NCI-H1930 (cell line): ENCODE results near the gene USP12.
"Not testable (repeated sequence)": the region's sequence is repeated elsewhere in the genome, so short reads cannot be mapped to it uniquely, and the experiment has no call there.

ENCODE experiments used
- DNase-seq, 2 experiments: peaks; one replicate each; lab custom pipeline; 2025; lab: John Stamatoyannopoulos, UW

The USP12 gene

GRCh38 chr13:27149702-27150101 is 21.9 kb downstream of the USP12 start:
- no peak for DNase-seq

GRCh38 chr13:27148900-27149299 is 22.7 kb downstream of the USP12 start:
- DNase-seq, result no peak

DNA sequence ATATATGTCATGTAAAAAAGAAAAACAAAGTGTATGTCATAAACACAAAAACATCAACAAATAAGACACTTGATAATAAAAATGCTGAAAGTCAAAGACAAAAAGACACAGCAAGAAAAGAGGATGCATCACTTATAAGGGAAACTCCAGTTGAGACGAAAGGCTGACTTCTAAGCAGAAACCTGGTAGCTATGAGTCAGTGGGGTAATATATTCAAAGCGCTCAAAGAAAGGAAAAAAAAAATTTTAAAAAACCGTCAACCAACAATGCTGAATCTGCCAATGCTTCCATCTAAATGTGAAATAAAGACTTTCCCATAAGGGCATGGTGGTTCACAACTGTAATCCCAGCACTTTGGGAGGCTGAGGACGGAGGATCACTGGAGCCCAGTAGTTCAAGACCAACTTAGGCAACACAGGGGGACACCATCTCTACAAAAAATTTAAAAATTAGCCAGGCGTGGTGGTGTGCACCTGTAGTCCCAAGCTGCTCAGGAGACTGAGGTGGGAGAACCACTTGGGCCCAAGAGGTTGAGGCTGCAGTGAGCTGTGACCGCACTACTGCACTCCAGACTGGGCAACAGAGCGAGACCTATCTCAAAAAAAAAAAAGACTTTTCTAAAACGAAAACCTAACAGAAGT is 24.0 kb downstream of the USP12 start:
- no peak for DNase-seq

- no peak for DNase-seq
Measured at GRCh38 chr13:27141746-27142145, 29.9 kb downstream of the USP12 start.

DNA sequence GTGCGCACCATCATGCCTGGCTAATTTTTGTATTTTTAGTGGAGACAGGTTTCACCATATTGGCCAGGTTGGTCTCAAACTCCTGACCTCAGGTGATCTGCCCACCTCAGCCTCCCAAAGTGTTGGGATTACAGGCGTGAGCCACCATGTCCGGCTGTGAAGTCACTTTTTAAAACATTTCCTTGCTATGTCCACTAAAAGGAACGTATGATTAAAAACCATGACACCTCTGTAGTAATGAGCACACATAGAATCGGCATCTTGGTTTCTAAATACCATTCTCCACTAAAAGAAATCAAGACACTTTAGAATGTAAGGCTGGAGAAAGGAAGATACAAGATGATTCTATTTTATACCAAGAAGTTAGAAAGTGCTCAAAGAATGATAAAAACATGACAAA is 30.5 kb downstream of the USP12 start:
- DNase-seq, result not testable (repeated sequence)

DNA sequence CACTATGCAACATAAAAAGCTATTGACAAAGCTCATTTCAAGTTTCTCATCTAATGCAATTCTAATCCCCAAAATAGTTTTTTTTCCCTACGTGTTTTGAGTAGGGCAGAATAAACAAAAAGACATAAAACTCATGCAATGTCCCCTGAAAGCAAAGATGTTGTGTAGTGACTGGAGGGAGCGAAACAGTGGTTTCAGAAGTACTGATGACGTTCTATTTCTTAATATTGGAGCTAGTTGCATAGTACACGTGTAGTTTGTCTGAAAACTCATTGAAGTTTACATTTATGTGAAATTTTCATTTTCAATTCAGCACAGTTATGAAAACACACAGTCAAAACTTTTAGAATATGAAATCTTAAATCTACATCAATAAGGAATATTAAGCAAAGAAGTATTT is 31.6 kb downstream of the USP12 start:
- DNase-seq, result no peak

GRCh38 chr13:27139565-27139964 is 32.0 kb downstream of the USP12 start:
- DNase-seq, result no peak

GRCh38 chr13:27138457-27139093 is 33.0 kb downstream of the USP12 start:
- no peak for DNase-seq

DNA sequence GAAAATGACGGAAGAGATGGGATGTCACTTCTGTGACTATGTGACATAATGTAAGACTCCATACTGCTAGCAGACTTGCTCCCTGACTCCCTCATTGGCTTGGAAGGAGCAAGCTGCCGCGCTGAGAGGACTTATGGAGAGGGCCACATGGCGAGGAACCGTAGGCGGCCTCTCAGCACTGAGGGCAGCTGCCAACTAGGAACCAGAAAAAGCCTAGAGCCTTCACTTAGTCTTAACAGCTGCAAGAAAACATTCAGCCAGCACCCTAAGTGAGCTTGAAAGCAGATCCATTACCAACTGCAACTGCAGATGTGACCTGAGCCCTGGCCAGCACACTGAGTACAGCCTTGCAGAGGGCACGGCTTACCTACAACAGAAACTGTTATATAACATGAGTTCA is 33.9 kb downstream of the USP12 start:
- DNase-seq, result no peak

GRCh38 chr13:27135023-27135422 is 36.6 kb downstream of the USP12 start:
- no peak for DNase-seq

GRCh38 chr13:27133889-27134288 is 37.7 kb downstream of the USP12 start:
- no peak for DNase-seq

GRCh38 chr13:27132538-27132937 is 39.1 kb downstream of the USP12 start:
- DNase-seq, result no peak

DNA sequence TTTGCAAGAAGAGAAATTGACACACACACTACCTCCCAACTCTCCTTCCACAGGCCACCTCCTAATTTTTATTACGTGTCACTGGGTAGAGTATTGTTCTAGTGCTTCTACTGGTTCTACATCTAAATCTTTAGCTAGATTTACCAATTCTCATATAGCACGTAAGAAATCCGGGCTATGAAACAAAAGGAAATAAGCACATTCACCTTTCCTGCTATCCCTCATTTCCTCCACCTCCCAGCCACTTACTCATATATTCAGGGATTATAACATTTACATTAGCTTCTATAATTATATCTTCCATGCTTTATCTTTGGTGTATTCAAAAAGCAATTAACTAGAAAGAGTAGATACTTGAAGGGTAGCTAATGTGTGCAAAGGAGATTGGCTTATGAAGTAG is 39.7 kb downstream of the USP12 start:
- DNase-seq, result no peak

DNA sequence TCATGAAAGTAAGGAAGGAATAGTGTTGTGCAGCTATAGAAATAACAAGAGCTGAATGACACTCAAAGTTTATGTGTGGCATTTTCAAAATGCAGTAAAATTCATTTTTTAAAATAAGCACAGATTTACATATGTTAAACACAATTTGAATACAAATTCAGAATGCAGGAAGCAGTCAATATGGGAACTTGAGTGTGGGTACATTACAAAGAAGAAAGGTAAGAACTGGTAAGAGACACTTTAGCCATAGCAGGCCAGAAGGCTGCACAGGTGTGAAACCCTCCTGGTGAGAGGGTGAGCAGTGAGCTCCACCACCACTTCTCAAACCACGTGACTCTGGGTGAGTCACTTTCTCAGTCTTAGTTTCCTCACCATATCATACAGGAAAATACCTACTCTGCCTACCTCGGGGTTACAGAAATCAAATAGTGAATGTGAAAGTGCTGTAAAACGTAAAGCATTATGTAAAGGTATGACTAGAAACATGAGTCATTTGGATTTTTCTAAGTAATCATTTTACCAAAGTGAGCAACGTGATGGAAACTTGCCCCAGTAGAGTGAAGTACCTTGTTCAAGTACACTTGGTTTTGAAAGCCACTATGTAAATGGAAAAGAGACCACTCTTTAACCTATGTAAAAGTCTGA is 40.5 kb downstream of the USP12 start:
- no peak for DNase-seq

DNA sequence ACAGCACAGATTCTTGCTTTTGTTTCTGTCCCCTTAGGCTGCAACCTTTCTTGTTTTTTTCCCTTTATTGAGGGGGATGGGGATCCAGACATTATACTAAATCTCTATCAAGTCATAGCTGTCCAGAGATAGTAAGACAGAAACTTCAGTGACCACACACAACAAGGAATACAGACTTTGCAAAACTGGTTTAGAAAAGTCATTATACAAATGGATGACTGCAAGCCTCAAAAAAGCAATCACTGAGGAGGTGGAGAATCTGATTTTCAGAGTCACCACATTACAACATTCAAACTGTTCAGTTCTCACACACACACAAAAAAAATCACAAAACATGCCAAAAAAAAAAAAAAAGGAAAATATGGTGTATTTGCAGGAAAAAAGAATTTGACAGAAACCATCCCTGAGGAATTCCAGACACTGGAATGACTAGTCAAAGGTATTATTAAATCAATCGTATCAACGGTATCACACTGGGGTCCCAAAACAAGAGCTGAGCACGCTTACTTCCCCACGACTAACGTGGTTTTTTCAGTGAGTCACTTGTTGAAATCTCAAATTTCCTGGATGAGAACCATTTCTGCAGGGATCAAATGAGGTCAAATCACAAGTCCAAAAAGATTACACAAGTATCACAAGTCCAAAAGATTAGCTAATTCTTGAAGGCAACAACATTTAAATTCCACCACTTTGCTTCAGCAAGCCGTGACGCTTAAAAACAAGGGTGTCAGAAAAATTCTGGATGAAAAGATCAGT is 41.2 kb downstream of the USP12 start:
- DNase-seq, result no peak

GRCh38 chr13:27128825-27129627 is 42.6 kb downstream of the USP12 start:
- DNase-seq, result no peak

GRCh38 chr13:27126859-27127258 is 44.8 kb downstream of the USP12 start:
- DNase-seq, result no peak

DNA sequence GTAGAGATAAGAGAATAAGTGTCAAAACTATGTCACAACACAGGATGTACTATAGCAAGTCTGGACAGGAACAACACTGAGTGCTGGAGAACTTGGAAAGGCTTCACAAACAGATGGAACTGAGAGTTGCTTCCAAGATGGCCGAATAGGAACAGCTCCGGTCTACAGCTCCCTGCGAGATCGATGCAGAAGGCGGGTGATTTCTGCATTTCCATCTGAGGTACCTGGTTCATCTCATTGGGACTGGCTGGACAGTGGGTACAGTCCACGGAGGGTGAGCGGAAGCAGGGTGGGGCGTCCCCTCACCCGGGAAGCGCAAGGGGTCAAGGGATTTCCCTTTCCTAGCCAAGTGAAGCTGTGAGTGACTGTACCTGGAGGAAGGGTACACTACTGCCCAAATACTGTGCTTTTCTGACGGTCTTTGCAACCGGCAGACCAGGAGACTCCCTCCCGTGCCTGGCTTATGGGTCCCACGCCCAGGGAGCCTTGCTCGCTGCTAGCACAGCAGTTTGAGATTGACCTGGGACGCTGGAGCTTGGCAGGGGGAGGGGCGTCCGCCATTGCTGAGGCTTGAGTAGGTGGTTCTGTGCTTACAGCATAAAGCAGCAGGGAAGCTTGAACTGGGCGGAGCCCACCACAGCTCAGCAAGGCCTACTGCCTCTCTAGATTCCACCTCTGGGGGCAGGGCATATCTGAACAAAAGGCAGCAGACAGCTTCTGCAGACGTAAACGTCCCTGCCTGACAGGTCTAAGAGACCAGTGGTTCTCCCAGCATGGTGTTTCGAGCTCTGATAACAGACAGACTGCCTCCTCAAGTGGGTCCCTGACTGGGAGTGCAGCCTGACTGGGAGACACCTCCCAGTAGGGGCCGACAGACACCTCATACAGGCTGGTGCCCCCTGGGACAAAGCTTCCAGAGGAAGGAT is 46.0 kb downstream of the USP12 start:
- no peak for DNase-seq

DNA sequence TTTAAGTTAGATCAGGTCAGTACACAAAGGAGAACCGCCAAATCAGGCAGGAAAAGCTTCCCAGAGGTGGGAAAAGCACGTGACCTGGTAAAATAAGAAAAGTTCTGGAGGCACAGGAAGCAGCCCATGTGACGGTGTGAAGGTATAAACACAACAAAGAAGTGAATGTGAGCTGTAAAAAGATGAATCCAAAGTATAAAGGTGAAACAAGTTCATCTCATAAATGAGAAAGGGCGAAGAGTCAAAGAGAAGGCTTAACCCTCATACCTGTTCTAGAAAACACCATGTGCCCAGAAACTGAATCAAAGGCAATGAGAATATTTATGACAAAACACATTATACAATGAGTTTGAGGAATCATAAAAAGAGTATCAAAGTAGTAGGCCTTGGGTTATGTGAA is 47.0 kb downstream of the USP12 start:
- DNase-seq, result no peak

GRCh38 chr13:27123445-27123844 is 48.2 kb downstream of the USP12 start:
- not testable (repeated sequence) for DNase-seq

DNA sequence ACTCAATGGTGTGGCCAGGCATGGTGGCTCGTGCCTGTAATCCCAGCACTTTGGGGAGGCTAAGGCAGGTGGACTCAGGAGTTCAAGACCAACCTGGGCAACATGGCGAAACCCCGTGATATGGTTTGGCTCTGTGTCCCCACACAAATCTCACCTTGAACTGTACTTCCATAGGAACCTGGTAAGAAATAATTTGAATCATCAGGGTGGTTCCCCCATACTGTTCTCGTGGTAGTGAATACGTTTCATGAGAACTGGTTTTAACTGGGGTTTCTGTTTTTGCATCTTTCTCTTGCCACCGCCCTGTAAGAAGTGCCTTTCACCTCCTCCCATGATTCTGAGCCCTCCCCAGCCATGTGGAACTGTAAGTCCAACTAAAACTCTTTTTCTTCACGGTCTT is 49.6 kb downstream of the USP12 start:
- DNase-seq, result no peak
